A673 (cell line): ENCODE measurements around the gene MMRN1.

Experiments used
- CTCF ChIP-seq: fragments of 300-800, 200-600 bp; sonication (generic); conservative IDR thresholded peaks from 2 replicates; pipeline ENCODE4 v1.5.1; 2017; ENCODE audit warnings: low read depth, mild to moderate bottlenecking, antibody characterized with exemption, low read length, moderate library complexity, mixed read lengths
- EZH2 ChIP-seq: fragments of 200-600 bp; sonication (generic); IDR thresholded peaks from 2 replicates; pipeline ENCODE4 v1.6.1; 2017; ENCODE audit warnings: borderline replicate concordance, low read depth, mild to moderate bottlenecking, mixed read lengths, antibody characterized with exemption, low read length; ENCODE audit not compliant: poor library complexity, severe bottlenecking

- TF ChIP-seq CTCF (no peak), EZH2 (no peak)
These were observed 39.4 kb upstream of the MMRN1 start for GRCh38 chr4:89855236-89855635.
